T-helper 1 cell treated with Interleukin-12 subunit alpha and Interleukin-12 subunit beta and Interleukin-4 antibody, amounts not matched to agents 30 μg/mL and 1 μg/mL, for 36 hours (primary cell): Measurements from ENCODE around the gene SLC38A3.

ENCODE experiments used
- H3K27ac Mint-ChIP-seq: one replicate; pipeline ENCODE4 v1.8.0; 2021; ENCODE audit warnings: mild to moderate bottlenecking, mixed read lengths
- H3K27me3 Mint-ChIP-seq: one replicate; pipeline ENCODE4 v1.8.0; 2021; ENCODE audit warnings: low read depth, mixed read lengths
- H3K36me3 Mint-ChIP-seq: one replicate; pipeline ENCODE4 v1.8.0; 2021; ENCODE audit warnings: low read depth, mixed read lengths
- H3K4me1 Mint-ChIP-seq: one replicate; pipeline ENCODE4 v1.8.0; 2021; ENCODE audit warnings: low read depth, mixed read lengths
- H3K4me3 Mint-ChIP-seq: one replicate; pipeline ENCODE4 v1.8.0; 2021; ENCODE audit warnings: mild to moderate bottlenecking, moderate library complexity, mixed read lengths
- H3K9me3 Mint-ChIP-seq: one replicate; pipeline ENCODE4 v1.8.0; 2021; ENCODE audit warnings: mixed read lengths

Gene SLC38A3

GRCh38 chr3:50174947-50175524 lies 30.0 kb upstream of the SLC38A3 start:
- Mint-ChIP-seq H3K9me3 (no peaks in the 10 kb centered on the region), H3K4me1 (peaks cover 2% of the 10 kb centered on the region), H3K4me3 (no peak overlapping the region), H3K27me3 (no peaks in the 10 kb centered on the region), H3K36me3 (no peaks in the 10 kb centered on the region), H3K27ac (no peak overlapping the region)

- H3K27ac Mint-ChIP-seq: no peak overlapping the region
- no peak overlapping the region for H3K4me3 Mint-ChIP-seq
- H3K4me1 Mint-ChIP-seq: peaks cover 2% of the 10 kb centered on the region
- no peaks in the 10 kb centered on the region for H3K36me3 Mint-ChIP-seq
- no peaks in the 10 kb centered on the region for H3K9me3 Mint-ChIP-seq
- no peaks in the 10 kb centered on the region for H3K27me3 Mint-ChIP-seq
Observed at GRCh38 chr3:50177346-50177745, 27.7 kb upstream of the SLC38A3 start.

GRCh38 chr3:50179710-50180109 lies 25.4 kb upstream of the SLC38A3 start:
- Mint-ChIP-seq H3K27ac (no peak overlapping the region), H3K4me1 (no peaks in the 10 kb centered on the region), H3K9me3 (no peaks in the 10 kb centered on the region), H3K36me3 (no peaks in the 10 kb centered on the region), H3K27me3 (no peaks in the 10 kb centered on the region), H3K4me3 (no peak overlapping the region)

GRCh38 chr3:50181985-50182384 lies 23.1 kb upstream of the SLC38A3 start:
- no peak overlapping the region for H3K4me3 Mint-ChIP-seq
- H3K27me3 Mint-ChIP-seq: no peaks in the 10 kb centered on the region
- H3K4me1 Mint-ChIP-seq: no peaks in the 10 kb centered on the region
- H3K9me3 Mint-ChIP-seq: no peaks in the 10 kb centered on the region
- no peak overlapping the region for H3K27ac Mint-ChIP-seq
- H3K36me3 Mint-ChIP-seq: no peaks in the 10 kb centered on the region

- no peaks in the 10 kb centered on the region for H3K4me1 Mint-ChIP-seq
- no peaks in the 10 kb centered on the region for H3K9me3 Mint-ChIP-seq
- no peaks in the 10 kb centered on the region for H3K27me3 Mint-ChIP-seq
- H3K27ac Mint-ChIP-seq: no peak overlapping the region
- no peak overlapping the region for H3K4me3 Mint-ChIP-seq
- H3K36me3 Mint-ChIP-seq: no peaks in the 10 kb centered on the region
Observed at GRCh38 chr3:50182533-50183099, 22.5 kb upstream of the SLC38A3 start.

- Mint-ChIP-seq H3K9me3 (no peaks in the 10 kb centered on the region), H3K4me1 (no peaks in the 10 kb centered on the region), H3K27ac (no peak overlapping the region), H3K27me3 (no peaks in the 10 kb centered on the region), H3K4me3 (no peak overlapping the region), H3K36me3 (no peaks in the 10 kb centered on the region)
Observed at GRCh38 chr3:50183755-50184154, 21.3 kb upstream of the SLC38A3 start.

GRCh38 chr3:50184242-50184978 lies 20.7 kb upstream of the SLC38A3 start:
- no peak overlapping the region for H3K27ac Mint-ChIP-seq

GRCh38 chr3:50185230-50185629 lies 19.8 kb upstream of the SLC38A3 start:
- Mint-ChIP-seq H3K4me1 (no peaks in the 10 kb centered on the region), H3K27me3 (no peaks in the 10 kb centered on the region), H3K9me3 (no peaks in the 10 kb centered on the region), H3K4me3 (no peak overlapping the region), H3K36me3 (no peaks in the 10 kb centered on the region), H3K27ac (no peak overlapping the region)

More at GRCh38 chr3:50184242-50184978, 20.7 kb upstream of the SLC38A3 start:
- Mint-ChIP-seq H3K4me1 (no peaks in the 10 kb centered on the region), H3K9me3 (no peaks in the 10 kb centered on the region), H3K27me3 (no peaks in the 10 kb centered on the region), H3K4me3 (no peak overlapping the region), H3K36me3 (no peaks in the 10 kb centered on the region)

GRCh38 chr3:50186096-50186495 lies 19.0 kb upstream of the SLC38A3 start:
- H3K4me1 Mint-ChIP-seq: no peaks in the 10 kb centered on the region
- H3K36me3 Mint-ChIP-seq: no peaks in the 10 kb centered on the region
- no peaks in the 10 kb centered on the region for H3K27me3 Mint-ChIP-seq
- H3K9me3 Mint-ChIP-seq: no peaks in the 10 kb centered on the region
- H3K4me3 Mint-ChIP-seq: no peak overlapping the region
- no peak overlapping the region for H3K27ac Mint-ChIP-seq

GRCh38 chr3:50187750-50188149 lies 17.3 kb upstream of the SLC38A3 start:
- Mint-ChIP-seq H3K4me1 (no peaks in the 10 kb centered on the region), H3K4me3 (no peak overlapping the region), H3K27ac (no peak overlapping the region), H3K9me3 (no peaks in the 10 kb centered on the region), H3K27me3 (peaks cover 2% of the 10 kb centered on the region), H3K36me3 (no peaks in the 10 kb centered on the region)

GRCh38 chr3:50189274-50189673 lies 15.8 kb upstream of the SLC38A3 start:
- H3K4me1 Mint-ChIP-seq: peaks cover 1% of the 10 kb centered on the region
- no peak overlapping the region for H3K27ac Mint-ChIP-seq
- peaks cover 6% of the 10 kb centered on the region for H3K27me3 Mint-ChIP-seq
- H3K36me3 Mint-ChIP-seq: no peaks in the 10 kb centered on the region
- no peak overlapping the region for H3K4me3 Mint-ChIP-seq
- H3K9me3 Mint-ChIP-seq: no peaks in the 10 kb centered on the region

- no peak overlapping the region for H3K27ac Mint-ChIP-seq
- H3K9me3 Mint-ChIP-seq: no peaks in the 10 kb centered on the region
- H3K4me1 Mint-ChIP-seq: peaks cover 4% of the 10 kb centered on the region
- H3K4me3 Mint-ChIP-seq: no peak overlapping the region
- peaks cover 9% of the 10 kb centered on the region for H3K27me3 Mint-ChIP-seq
- no peaks in the 10 kb centered on the region for H3K36me3 Mint-ChIP-seq
Observed at GRCh38 chr3:50189989-50190388, 15.1 kb upstream of the SLC38A3 start.

- Mint-ChIP-seq H3K36me3 (no peaks in the 10 kb centered on the region), H3K27me3 (peaks cover 9% of the 10 kb centered on the region), H3K4me1 (peaks cover 4% of the 10 kb centered on the region), H3K27ac (no peak within 1 kb of the TSS), H3K4me3 (no peak within 1 kb of the TSS), H3K9me3 (no peaks in the 10 kb centered on the region)
Observed at GRCh38 chr3:50190936-50191660, 14.0 kb upstream of the SLC38A3 start, which contains the start of gene GNAT1. TSS of gene GNAT1 (plus strand) at chr3:50191610. CDS start at chr3:50191726, 116 bp downstream.

- Mint-ChIP-seq H3K27me3 (peaks cover 15% of the 10 kb centered on the region), H3K4me3 (no peak overlapping the region), H3K9me3 (no peaks in the 10 kb centered on the region), H3K36me3 (no peaks in the 10 kb centered on the region), H3K27ac (no peak overlapping the region), H3K4me1 (peaks cover 4% of the 10 kb centered on the region)
Observed at GRCh38 chr3:50192124-50192523, 12.9 kb upstream of the SLC38A3 start.
